Measurements from ENCODE around the gene PPEF1.

DNA sequence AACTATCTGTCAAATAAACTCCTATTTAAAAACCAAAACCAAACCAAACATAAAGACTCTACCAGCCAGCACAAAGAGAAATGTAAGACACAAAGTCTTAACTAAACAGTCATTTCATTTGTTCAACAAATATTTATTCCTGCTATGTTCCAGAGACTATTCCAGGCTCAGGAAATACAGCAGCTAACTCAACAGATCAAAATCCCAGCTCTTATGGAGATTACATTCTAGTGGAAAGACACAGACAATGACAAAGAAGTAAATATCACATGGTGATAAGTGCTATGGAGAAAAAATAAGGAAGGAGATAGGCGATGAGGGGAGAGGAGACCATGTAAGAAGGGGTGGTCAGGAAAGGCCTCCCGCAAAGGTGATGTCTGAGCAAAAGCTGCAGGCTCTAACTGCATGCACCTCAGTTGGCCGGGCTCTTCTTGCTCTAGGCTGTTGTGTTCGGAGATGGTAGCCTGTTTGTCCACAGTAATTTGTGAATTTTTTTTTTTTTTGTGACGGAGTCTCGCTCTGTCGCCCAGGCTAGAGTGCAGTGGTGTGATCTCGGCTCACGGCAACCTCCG lies 15.1 kb downstream of the PPEF1 start:
- TF ChIP-seq, protein P1, sequence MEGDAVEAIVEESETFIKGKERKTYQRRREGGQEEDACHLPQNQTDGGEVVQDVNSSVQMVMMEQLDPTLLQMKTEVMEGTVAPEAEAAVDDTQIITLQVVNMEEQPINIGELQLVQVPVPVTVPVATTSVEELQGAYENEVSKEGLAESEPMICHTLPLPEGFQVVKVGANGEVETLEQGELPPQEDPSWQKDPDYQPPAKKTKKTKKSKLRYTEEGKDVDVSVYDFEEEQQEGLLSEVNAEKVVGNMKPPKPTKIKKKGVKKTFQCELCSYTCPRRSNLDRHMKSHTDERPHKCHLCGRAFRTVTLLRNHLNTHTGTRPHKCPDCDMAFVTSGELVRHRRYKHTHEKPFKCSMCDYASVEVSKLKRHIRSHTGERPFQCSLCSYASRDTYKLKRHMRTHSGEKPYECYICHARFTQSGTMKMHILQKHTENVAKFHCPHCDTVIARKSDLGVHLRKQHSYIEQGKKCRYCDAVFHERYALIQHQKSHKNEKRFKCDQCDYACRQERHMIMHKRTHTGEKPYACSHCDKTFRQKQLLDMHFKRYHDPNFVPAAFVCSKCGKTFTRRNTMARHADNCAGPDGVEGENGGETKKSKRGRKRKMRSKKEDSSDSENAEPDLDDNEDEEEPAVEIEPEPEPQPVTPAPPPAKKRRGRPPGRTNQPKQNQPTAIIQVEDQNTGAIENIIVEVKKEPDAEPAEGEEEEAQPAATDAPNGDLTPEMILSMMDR (IDR thresholded peaks at IDR 0.05; ENCODE audit: low read depth, low read length, poor library complexity, severe bottlenecking), result no peak
- no peak for TF ChIP-seq EZH2phosphoT487 (IDR thresholded peaks at IDR 0.05; ENCODE audit: borderline replicate concordance, low read length)

Data from DOHH2 (cell line).